ENCODE data around the gene SOHLH1.

GRCh38 chr9:135704483-135704882 is 5.2 kb upstream of the SOHLH1 start:
- TF ChIP-seq FOXA1 (IDR thresholded peaks at IDR 0.05) (no peak), BHLHE40 (IDR thresholded peaks at IDR 0.05; ENCODE audit: borderline replicate concordance) (no peak), FOXM1 (IDR thresholded peaks at IDR 0.05; ENCODE audit: borderline replicate concordance) (no peak), SP1 (IDR thresholded peaks at IDR 0.05) (no peak), NFRKB (IDR thresholded peaks at IDR 0.05) (no peak), PKNOX1 (IDR thresholded peaks at IDR 0.05) (no peak), SUZ12 (IDR thresholded peaks at IDR 0.05) (no peak), ELF4 (IDR thresholded peaks at IDR 0.05) (no peak), FOXK2 (IDR thresholded peaks at IDR 0.05) (no peak), ARNT (IDR thresholded peaks at IDR 0.05) (no peak), HDGF (IDR thresholded peaks at IDR 0.05; ENCODE audit: borderline replicate concordance) (no peak), L3MBTL2 (conservative IDR thresholded peaks at IDR 0.05) (no peak), TARDBP (IDR thresholded peaks at IDR 0.05) (no peak), LEF1 (IDR thresholded peaks at IDR 0.05; ENCODE audit: borderline replicate concordance) (no peak)

Measured in HEK293T (cell line).